ENCODE results near the gene FSCN2.

The FSCN2 gene

DNA sequence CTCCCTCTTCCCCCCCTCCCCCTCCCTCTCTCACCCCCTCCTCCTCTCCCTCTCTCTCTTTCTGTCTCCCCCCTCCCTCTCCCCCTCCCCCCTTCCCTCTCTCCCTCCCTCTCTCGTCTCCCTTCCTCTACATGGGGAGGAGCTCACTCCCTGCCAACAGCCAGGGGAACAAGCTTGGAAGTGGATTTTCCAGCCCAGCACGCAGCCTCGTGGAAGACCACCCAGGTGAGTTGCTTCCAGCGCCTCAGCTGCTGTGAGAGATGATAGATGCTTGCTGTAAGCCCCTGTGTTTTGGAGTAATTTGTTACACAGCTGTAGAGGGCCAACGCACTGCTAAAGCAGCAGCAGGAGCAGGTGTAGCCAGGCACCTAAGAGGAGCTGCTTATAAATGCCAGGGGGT, 36.4 kb upstream of the FSCN2 start:
- no peak for DNase-seq

DNA sequence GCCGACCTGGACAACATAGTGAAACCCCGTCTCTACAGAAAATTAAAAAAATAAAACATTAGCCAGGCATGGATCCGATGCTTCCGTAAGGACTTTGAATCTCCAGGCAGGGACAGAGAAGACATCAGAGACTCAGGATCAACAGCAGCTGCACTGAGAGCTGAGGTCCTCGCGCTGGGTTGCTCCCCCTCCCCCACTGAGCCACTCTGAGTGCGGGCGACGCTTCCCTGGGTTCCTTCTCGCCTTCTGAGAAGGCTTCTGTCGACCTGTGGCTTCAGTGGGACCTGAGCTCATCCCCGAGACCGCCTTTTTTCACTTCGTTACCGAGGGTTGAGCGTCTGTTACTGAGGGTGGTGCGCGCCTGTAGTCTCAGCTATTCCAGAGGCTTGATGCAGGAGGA, 36.0 kb upstream of the FSCN2 start:
- no peak for DNase-seq

DNA sequence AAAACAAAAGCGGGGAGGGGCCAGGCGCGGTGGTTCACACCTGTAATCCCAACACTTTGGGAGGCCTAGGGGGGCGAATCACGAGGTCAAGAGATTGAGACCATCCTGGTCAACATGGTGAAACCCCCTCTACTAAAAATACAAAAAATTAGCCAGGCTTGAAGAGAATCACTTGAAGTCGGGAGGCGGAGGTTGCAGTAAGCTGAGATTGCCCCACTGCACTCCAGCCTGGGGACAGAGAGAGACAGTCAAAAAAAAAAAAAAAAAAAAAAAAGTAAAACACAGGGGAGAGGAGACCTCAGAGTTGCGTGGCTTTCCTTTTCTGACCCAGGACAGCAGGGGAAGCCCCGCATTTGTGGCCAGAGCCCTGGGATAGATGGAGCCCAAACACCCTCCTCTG, 35.5 kb upstream of the FSCN2 start:
- no peak for DNase-seq

DNA sequence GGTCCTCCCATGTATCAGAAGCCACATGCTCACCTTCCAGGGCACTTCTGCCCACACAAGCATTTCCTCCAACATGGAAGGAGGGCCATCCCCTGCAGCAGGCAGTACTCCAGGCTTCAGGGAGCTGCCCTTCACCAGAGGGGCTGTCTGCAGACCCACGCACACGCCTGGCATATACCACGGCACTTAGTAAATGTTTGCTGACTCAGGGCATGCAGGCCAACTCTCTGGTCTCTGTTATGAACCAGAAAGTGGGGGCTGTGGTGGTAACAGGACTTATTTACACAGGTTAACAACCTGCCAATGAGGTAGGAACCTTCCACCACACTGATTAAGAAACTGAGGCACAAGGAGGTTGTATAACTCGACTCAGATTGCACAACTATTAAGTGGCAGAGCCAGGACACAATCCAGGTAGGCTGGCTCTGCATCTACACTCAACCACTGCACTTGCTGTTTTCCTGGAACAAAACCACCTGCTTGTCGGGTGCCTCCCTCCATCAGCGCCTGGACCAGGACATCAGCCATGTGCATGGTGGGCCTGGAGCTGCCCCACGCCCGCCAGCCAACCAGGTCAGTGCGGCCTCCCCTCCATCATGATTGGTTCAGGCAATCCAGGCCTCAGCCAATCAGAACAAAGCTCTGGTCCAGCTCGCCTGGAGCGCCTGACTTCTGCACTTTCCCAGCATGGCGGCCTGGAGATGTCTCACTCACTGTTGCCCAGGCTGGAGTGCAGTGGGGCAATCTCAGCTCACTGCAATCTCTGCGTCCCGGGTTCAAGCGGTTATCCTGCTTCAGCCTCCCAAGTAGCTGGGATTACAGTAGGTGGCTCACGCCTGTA, 34.8 kb upstream of the FSCN2 start:
- no peak for DNase-seq

DNA sequence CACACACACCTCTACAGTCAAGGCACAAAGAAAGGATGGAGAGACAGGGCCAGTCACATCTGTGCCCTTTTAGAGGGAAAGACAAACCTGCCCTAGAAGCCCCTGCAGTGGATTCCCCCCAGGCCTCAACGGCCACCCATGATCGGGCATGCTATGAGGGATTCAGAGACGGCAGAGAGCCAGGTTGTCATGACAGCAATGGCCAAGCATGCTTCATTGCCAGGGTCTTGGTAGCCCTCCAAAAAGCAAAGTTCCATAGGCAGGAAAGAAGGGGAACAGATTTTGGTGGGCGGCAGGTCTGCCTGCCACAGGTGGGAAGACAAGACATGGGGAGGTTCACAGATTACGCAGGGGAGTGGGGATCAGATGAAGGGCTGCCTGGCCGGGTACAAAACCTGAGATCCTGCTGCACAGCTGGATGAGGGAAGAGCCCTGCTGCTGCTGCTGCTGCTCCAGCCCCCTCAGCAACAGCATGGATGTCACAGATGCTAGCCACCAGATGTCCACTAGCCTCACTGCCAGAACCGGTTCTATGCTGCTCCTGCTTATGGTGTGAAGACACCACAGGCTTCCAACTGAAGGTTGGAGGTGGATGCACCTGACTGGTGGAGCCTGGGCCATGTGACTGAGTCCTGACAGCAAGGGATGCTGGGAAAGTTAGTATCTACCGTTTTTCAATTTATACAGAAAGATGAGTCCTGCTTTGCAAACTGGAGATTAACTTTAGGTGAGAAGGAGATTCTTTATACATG, 33.4 kb upstream of the FSCN2 start:
- no peak for DNase-seq

DNA sequence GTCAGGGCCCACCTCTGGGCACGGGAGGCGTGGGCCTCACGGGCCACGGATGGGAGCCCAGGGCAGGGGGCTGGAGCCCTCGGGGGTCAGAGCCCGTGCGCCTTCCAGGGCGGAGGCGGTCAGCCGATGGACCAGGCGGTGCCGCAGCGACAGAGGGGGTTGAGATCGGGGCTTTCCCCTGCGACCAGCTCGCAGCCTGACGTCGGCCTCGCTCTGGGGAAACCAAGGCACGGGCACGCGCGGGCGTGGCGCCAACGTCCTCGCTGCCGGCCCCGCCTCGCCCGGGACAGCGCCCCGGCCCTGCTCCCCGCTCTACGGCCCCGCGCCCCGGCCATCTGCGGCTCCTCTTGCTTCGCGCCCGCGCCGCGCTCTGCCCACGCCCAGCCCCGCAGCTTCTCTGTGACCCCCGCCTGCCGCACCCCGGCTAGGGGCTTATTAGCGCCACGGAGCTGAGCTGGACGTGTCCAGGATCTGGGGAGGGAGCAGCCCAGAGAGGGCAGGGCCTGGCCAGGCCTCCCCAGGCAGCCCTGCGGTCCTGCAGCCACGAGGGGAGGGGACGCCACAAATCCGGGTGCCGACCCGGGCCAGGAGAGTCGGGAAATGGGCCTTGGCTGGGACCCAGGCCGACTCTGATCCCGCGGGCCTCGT, 29.1 kb upstream of the FSCN2 start:
- DNase-seq: no peak

DNA sequence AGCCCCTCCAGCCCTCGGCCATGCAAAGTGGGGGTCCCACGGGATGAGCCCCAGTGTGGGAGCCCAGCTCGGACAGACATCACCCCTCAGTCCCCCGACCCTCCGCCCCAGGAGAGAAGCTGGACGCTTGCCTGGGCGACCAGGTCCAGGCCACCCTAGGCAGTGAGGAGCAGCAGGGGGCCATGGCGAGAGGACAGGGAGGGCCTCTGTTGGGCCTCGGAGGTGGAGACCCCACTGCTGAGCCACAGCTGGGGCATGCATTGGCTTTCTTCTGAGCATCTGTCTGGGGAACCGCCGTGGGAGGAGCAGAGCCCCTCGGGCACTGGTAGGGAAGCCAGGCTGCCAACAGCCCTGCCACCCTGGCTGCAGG, 28.6 kb upstream of the FSCN2 start:
- no peak for DNase-seq

DNA sequence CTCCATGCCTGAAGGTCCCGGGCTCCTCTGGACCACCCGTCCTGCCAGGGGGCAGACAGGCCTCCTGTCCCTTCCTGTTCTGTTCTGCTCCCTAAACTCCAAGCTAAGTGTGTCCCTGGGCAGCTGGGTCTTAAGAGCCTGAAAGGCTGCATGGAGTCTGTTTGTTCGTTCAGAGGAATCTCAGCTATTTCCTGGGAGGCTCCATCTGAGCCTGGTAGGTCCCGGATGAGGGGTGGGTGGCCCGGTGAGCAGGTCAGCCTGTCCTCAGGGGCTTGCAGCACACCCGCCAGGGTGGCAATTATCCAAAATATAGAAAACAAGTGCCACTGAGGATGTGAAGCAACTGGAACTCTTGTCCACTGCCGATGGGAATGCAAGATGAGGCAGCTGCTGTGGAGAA, 28.1 kb upstream of the FSCN2 start:
- no peak for DNase-seq

DNA sequence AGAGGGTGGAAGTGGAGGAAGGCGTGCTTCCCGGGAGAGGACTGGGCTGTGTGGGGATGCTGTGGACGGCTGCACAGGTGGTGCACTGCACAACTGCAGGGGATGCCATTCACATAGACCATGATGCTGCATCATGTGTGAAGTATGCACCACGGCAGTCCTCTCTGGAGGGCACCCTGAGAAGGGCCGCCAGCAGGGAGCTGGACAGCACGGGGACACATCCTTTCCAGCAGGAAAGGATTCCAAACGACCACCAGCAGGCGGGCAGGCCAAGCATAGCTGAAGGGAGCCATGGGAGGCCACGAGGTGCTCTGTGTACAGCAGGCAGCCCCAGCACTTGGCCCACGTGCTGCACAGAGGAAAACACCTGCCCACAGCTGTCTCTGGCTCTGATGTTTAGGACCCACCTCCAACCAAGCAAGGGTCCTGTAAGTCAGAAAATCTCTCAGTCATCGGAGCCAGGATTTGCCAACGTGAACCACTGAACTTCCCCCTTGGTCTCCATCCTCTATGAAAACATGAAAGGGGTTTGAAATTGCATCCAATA, 25.6 kb upstream of the FSCN2 start:
- DNase-seq: no peak

DNA sequence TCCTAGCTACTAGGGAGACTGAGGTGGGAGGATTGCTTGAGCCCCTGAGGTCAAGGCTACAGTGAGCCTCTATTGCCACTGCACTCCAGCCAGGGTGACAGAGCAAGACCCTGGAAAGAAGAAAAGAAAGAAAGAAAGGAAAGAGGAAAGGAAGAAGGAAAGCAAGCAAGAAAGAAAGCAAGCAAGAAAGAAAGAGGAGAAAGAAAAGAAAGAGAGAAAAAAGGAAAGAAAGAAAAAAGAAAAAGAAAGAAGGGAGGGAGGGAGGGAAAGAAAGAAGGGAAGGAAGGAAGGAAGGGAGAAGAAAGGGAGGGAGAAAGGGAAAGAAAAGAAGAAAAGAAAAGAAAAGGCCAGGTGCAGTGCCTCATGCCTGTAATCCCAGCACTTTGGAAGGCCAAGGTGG, 24.6 kb upstream of the FSCN2 start:
- no peak for DNase-seq

DNA sequence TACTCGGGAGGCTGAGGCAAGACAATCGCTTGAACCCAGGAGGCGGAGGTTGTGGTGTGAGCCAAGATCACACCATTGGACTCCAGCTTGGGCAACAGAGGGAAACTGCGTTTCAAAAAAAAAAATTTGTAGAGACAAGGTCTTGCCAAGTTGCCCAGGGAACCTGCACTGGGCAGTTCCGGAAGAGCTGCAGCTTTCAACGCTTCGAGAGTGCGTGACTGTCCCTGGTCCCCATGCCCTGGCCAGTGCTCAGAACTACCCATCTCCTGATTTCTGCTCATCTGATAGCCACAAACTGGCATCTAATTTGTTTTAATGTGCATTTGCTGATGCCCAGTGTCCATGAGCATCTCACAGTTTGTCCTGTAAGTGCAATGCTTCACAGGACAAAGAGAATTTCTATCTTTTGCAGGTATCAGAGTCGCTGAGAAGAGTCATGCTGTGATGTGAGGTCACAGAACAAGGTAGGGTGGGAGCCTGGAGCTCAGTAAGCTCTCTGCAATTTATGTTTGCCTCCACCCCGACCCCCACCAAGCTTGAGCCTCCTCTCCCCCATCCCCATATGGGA, 19.5 kb upstream of the FSCN2 start:
- no peak for DNase-seq

DNA sequence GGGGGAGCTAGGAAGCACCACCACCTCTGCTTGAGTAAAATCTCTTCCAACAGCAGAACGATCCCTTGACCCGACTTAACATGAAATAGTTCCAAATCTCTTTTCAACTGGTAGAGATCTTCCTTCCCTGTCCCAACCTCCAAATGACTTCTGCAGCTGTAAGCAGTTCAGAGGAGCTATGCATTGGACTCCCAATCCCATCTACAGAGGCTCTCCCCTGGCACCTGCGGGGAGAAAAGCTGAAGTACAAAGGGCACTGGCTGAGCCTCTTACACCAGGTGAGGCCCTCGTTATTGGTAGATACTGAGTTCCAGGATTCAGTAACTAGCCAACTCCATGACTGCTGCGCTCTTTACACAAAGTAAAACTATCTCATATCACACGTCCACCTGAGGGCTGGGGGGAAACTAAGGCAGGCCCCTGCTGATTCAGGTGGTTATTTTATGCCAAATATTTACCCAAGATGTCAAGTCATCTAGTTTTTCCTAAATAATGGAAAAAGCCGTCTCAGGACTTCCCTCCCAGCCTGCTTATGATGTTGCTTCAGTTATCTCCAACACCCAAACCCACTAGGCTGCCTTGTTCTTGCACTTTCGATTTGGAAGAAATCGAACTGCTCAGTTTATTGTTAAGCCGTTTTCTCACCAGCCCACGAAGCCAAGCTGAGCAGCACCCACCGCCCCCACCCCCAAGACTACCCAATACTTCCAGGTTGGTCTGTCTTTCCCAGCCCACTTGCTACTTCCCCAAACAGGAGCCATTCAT, 18.8 kb upstream of the FSCN2 start:
- DNase-seq: peak; percentile 66

DNA sequence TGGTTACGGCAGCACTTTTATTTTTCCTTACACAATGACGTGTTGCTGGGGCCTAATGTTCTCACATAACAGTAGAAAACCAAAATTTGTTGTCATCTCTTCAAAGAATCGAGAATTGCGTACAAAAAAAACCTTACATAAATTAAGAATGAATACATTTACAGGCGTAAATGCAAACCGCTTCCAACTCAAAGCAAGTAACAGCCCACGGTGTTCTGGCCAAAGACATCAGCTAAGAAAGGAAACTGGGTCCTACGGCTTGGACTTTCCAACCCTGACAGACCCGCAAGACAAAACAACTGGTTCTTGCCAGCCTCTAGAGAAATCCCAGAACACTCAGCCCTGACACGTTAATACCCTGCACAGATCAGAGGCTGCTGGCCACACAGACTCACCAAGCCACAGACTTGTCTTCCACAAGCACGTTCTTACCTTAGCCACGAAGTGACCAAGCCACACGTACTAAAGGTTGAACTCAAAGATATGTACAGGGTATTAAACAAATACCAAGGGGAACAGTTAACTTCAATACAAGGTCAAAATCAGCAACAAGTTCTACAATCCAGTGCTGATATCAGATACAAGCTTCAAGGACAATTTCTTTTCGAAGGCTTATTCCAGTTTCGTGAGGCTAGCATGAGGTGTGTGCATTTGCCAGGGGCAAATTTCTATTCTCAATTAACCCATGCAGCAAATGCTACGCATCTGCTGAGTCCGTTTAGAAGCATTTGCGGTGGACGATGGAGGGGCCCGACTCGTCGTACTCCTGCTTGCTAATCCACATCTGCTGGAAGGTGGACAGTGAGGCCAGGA, 18.0 kb upstream of the FSCN2 start:
- peak; percentile 30 for DNase-seq

DNA sequence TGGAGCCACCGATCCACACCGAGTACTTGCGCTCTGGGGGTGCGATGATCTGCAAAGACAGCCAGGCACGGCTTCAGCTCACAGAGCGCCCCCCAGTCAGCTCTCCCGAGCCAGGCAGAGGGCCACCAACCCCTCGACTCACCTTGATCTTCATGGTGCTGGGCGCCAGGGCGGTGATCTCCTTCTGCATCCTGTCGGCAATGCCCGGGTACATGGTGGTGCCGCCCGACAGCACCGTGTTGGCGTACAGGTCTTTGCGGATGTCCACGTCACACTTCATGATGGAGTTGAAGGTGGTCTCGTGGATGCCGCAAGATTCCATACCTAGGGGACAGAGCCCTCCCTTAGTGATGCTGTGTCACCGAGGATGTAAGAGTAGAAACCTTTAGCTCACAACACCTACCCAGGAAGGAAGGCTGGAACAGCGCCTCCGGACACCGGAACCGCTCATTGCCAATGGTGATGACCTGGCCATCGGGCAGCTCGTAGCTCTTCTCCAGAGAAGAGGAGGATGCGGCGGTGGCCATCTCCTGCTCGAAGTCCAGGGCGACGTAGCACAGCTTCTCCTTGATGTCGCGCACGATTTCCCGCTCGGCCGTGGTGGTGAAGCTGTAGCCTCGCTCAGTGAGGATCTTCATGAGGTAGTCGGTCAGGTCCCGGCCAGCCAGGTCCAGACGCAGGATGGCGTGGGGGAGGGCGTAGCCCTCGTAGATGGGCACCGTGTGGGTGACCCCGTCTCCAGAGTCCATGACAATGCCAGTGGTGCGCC, 17.2 kb upstream of the FSCN2 start:
- peak; percentile 39 for DNase-seq

DNA sequence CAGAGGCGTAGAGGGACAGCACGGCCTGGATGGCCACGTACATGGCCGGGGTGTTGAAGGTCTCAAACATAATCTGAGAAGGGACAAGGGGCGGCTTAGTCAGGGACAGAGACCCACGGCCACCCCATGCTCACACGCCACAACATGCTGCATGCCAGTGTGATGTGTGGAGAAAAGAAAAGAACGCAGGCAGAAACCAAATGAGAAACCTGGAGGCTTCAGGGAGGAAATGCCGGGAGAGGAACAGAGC, 16.7 kb upstream of the FSCN2 start:
- DNase-seq: no peak

DNA sequence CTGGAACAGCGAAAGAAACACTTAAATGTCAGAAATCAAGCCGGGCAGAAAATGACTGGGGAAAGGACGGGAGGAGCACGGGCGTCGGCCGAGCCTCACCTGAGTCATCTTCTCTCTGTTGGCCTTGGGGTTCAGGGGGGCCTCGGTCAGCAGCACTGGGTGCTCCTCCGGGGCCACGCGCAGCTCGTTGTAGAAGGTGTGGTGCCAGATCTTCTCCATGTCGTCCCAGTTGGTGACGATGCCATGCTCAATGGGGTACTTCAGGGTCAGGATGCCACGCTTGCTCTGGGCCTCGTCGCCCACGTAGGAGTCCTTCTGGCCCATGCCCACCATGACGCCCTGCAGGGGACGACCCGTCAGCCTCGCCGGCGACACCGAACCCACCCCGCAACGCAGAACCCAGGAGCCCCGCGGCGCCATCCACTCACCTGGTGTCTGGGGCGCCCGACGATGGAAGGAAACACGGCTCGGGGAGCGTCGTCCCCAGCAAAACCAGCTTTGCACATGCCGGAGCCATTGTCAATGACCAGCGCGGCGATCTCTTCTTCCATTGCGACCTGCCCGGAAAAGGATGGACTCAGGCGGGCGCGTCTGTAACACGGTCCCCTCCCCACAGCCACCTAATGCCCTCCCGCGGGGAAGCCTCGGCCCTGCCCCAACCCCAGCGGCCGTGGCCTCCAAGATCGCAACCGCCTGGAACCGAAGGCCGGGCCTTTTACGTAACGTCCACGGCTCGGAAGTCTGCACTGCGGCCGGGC, 16.2 kb upstream of the FSCN2 start:
- no peak for DNase-seq

DNA sequence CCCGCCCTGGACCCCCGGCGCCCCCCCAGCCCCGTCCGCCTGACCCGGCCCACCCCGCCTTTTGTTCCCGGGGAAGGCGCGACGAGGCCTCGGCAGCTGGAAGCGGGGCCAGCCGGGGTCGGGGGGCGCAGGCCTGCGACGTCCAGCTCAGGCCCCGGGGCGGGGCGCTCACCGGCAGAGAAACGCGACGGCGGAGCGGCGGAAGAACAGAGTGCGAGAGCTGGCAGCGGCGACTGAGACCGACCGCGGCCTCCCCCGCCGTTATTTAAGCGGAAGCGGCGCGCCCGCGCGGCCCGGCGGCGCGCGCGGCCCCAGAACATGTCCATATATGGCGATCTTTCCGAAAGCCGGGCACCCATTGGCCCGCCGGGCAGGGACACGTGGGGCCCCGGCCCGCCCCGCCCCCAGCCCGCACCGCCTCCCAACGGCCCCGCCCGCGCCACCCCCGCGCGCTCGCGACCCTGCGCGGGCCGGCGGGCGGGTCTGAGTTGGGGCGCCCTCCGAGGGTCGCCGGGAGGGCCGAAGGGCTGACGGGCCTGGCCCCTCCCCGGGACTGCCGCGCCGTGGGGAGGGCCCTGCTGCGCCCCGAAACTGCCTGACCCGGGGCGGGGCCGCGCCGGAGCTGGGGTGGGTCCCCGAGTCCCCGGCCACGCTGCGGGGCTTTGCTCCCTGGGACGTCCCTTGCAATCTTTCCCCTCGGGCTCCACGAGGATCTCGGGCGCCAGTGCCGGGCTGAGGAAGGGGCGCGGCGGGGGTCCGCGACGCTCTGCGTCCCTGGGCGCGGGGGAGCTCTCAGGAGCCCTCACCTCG, 15.4 kb upstream of the FSCN2 start, which contains the start of gene ACTG1:
ACTG1 (minus strand) TSS at position 238 of the 810 bp plus-strand sequence. CDS start 445 bp downstream, outside the sequence.
- peak; percentile 96 for DNase-seq

DNA sequence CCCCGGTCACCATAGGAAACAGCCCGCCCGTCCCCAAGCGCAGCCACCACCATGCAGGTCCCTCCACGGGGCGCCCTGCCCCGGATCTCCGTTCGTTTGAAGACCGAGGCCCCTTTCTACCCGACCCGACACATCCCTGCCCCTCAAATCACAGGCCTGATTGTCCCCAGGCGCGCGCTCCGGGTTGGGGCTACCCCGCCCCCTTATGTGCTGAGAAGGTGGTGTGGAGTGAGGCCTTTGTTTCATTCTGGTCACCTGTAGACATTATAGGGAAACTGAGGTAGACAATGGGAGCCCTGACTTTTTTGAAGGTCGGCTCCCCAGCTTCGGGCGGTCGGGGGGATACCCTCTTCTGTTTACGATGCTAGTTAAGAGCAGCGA, 14.8 kb upstream of the FSCN2 start:
- DNase-seq: peak; percentile 80

DNA sequence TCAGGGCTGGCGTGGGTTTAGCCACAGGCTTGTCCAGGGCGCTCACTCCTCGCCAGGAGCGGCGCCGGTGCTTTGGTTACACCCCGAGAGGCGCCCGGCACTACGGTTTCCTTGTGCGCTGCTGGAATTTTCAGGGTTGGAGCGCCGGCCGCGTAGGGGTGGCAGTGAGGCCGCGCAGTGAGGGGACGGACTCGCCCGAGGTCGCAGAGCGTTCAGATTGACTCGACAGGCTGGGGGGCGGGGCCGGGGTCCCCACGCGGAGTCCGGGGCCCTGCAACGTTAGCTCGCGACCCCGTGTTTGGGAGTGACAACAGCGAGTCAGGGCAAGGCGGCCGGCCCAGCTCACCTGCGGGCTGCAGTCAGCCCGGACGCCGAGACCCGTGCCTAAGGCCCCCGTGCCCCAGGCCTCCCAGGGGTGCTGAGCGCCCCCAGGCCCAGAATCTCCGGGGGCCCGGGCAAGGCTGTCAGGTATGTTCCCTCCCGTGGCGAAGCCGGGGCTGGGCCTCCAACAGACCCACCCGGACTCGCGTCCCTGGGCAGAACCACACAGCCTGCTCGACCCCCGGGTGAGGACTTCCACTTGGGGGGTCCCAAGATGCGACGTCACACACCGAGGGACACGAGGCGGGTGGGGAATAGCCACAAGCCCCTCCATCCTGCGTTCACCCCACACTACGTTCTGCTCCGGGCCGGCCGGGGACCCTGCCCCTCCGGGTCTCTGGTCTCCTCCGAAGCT, 14.3 kb upstream of the FSCN2 start:
- DNase-seq: peak; percentile 65

Data from hematopoietic multipotent progenitor cell treated with erythropoietin and hydrocortisone succinate and interleukin-3 and kit ligand, for 4 days (in vitro differentiated cells).